SK-N-SH (cell line): ENCODE data around the gene ATXN2. TPM values are rescaled to one million over a fixed set of nuclear protein-coding genes. Genes with fewer than 3 reads are reported as not detected.

ENCODE experiments used
- CTCF ChIA-PET: fragments of 300-600, 350-600 bp; formaldehyde crosslinking; extraction: SDS; loops from one replicate; lab custom pipeline; 2021; lab: Yijun Ruan, JAX
- POLR2A ChIA-PET: fragments of 350-600 bp; sonication (Branson Sonifier 250); formaldehyde crosslinking; extraction: SDS; loops from one replicate; lab custom pipeline; 2020; ENCODE audit warnings: antibody characterized with exemption, inconsistent platforms; lab: Yijun Ruan, JAX
- DNase-seq: peaks from one replicate; pipeline ENCODE4 v3.0.0; 2012
- H2AFZ ChIP-seq: fragments of 200-600 bp; sonication (generic); 2 replicates; pipeline ENCODE4 v1.8.1; 2016; ENCODE audit warnings: antibody characterized with exemption, mild to moderate bottlenecking, low read depth
- H3F3A ChIP-seq: fragments of 200-600 bp; sonication (generic); replicated peaks from 2 replicates; pipeline ENCODE3; 2016; ENCODE audit warnings: antibody characterized with exemption, mild to moderate bottlenecking; ENCODE audit not compliant: insufficient read depth
- H3K27ac ChIP-seq, 2 experiments: fragments of 200-500 bp in 1 of 2; fragments of 200-600 bp in 1 of 2; sonication (Bioruptor generic) in 1 of 2; sonication (generic), shearing (Covaris generic) in 1 of 2; 2 replicates each; pipeline versions ENCODE4 v1.5.1 to v1.6.1; 2014 to 2016; ENCODE audit warnings: low read depth in 2 of 2, inconsistent platforms in 1 of 2, low read length in 1 of 2, mild to moderate bottlenecking in 1 of 2, mixed read lengths in 1 of 2
- H3K27me3 ChIP-seq: fragments of 200-600 bp; sonication (generic), shearing (Covaris generic); 2 replicates; pipeline ENCODE4 v1.6.1; 2016; ENCODE audit warnings: mixed run types; ENCODE audit not compliant: insufficient read depth
- H3K36me3 ChIP-seq, 2 experiments: fragments of 200-500 bp in 1 of 2; fragments of 200-600 bp in 1 of 2; sonication (Bioruptor generic) in 1 of 2; sonication (generic) in 1 of 2; replicated peaks in 1 of 2; 2 replicates each; pipeline versions ENCODE3 to v1.5.1; 2014 to 2016; ENCODE audit warnings: low read length in 1 of 2, mild to moderate bottlenecking in 1 of 2; ENCODE audit not compliant: insufficient read depth in 2 of 2, control insufficient read depth in 1 of 2
- H3K4me1 ChIP-seq, 2 experiments: fragments of 200-500 bp in 1 of 2; fragments of 200-600 bp in 1 of 2; sonication (Bioruptor generic) in 1 of 2; sonication (generic), shearing (Covaris generic) in 1 of 2; 2 replicates each; pipeline versions ENCODE4 v1.5.1 to v1.6.1; 2014 to 2016; ENCODE audit warnings: low read depth in 1 of 2, low read length in 1 of 2, mixed run types in 1 of 2; ENCODE audit not compliant: insufficient read depth in 2 of 2, control insufficient read depth in 1 of 2
- H3K4me2 ChIP-seq: fragments of 200-600 bp; sonication (generic), shearing (Covaris generic); 2 replicates; pipeline ENCODE4 v1.6.1; 2017; ENCODE audit warnings: mixed run types
- H3K4me3 ChIP-seq, 2 experiments: fragments of 200-500 bp in 1 of 2; fragments of 200-600 bp in 1 of 2; sonication (Bioruptor generic) in 1 of 2; sonication (generic), shearing (Covaris generic) in 1 of 2; 2 replicates each; pipeline versions ENCODE4 v1.5.1 to v1.8.1; 2014 to 2016; ENCODE audit warnings: low read depth in 2 of 2, inconsistent platforms in 1 of 2, low read length in 1 of 2, mild to moderate bottlenecking in 1 of 2, mixed read lengths in 1 of 2, moderate library complexity in 1 of 2
- H3K79me2 ChIP-seq: fragments of 200-600 bp; sonication (generic); 2 replicates; pipeline ENCODE4 v1.8.1; 2017; ENCODE audit warnings: mild to moderate bottlenecking; ENCODE audit not compliant: insufficient read depth
- H3K9ac ChIP-seq: fragments of 200-600 bp; sonication (generic); 2 replicates; pipeline ENCODE4 v1.6.1; 2017; ENCODE audit warnings: mixed run types
- H3K9me2 ChIP-seq: fragments of 200-600 bp; sonication (generic); 2 replicates; pipeline ENCODE4 v1.6.1; 2017; ENCODE audit warnings: mixed run types
- H3K9me3 ChIP-seq: fragments of 200-600 bp; sonication (generic); 2 replicates; pipeline ENCODE4 v1.6.1; 2017; ENCODE audit warnings: mixed run types, mild to moderate bottlenecking, moderate library complexity
- H4K20me1 ChIP-seq: fragments of 200-600 bp; sonication (generic); 2 replicates; pipeline ENCODE4 v1.6.1; 2017; ENCODE audit warnings: mild to moderate bottlenecking, mixed run types; ENCODE audit not compliant: insufficient read depth
- CHD2 ChIP-seq: fragments of 150-350 bp; IDR thresholded peaks from 2 replicates; pipeline ENCODE4 v1.6.1; 2018; ENCODE audit warnings: low read length; ENCODE audit not compliant: partially characterized antibody
- CTCF ChIP-seq: fragments of 200-600 bp; sonication (generic); IDR thresholded peaks from 2 replicates; pipeline ENCODE4 v1.6.1; 2017; ENCODE audit warnings: antibody characterized with exemption, mild to moderate bottlenecking, moderate library complexity
- ELF1 ChIP-seq: IDR thresholded peaks from 2 replicates; pipeline ENCODE4 v1.4.0; 2012
- EP300 ChIP-seq, 2 experiments: IDR thresholded peaks; 2 replicates each; pipeline versions ENCODE4 v1.4.0 to v1.6.1; 2012; ENCODE audit warnings: borderline replicate concordance in 1 of 2, low read depth in 1 of 2, low read length in 1 of 2
- EZH2phosphoT487 ChIP-seq: fragments of 200-600 bp; sonication (generic); IDR thresholded peaks from 2 replicates; pipeline ENCODE4 v1.6.1; 2017; ENCODE audit warnings: low read depth, mixed run types, mild to moderate bottlenecking, antibody characterized with exemption, moderate library complexity, borderline replicate concordance
- FOSL2 ChIP-seq: IDR thresholded peaks from 2 replicates; pipeline ENCODE4 v1.4.0; 2012; ENCODE audit warnings: low read depth, mild to moderate bottlenecking, moderate library complexity, borderline replicate concordance
- FOXJ3 ChIP-seq: sonication (generic); formaldehyde crosslinking; IDR thresholded peaks from 2 replicates; pipeline ENCODE4 v1.5.1; 2020; ENCODE audit warnings: mild to moderate bottlenecking, missing genetic modification reagents
- FOXM1 ChIP-seq: IDR thresholded peaks from 2 replicates; pipeline ENCODE4 v1.4.0; 2012; ENCODE audit warnings: low read depth, mild to moderate bottlenecking
- IRF3 ChIP-seq: fragments of 150-350 bp; IDR thresholded peaks from 2 replicates; pipeline ENCODE4 v1.6.1; 2016; ENCODE audit warnings: mild to moderate bottlenecking, low read depth, low read length
- NRF1 ChIP-seq: IDR thresholded peaks from 2 replicates; pipeline ENCODE4 v1.6.1; 2012; ENCODE audit warnings: low read depth, mild to moderate bottlenecking, low read length
- PBX3 ChIP-seq: IDR thresholded peaks from 2 replicates; pipeline ENCODE4; 2012
- RCOR1 ChIP-seq: fragments of 150-350 bp; IDR thresholded peaks from 2 replicates; pipeline ENCODE4 v1.6.1; 2017; ENCODE audit warnings: antibody characterized with exemption, low read length
- SMC3 ChIP-seq: IDR thresholded peaks from 2 replicates; pipeline ENCODE4 v1.6.1; 2012; ENCODE audit warnings: low read depth, low read length, improper control_type of control experiment
- TAF1 ChIP-seq: IDR thresholded peaks from 2 replicates; pipeline ENCODE4 v1.6.1; 2012; ENCODE audit warnings: low read depth, mild to moderate bottlenecking, low read length, moderate library complexity, borderline replicate concordance
- TCF12 ChIP-seq: IDR thresholded peaks from 2 replicates; pipeline ENCODE4 v1.4.0; 2012
- TEAD4 ChIP-seq: IDR thresholded peaks from 2 replicates; pipeline ENCODE4 v1.4.0; 2012; ENCODE audit warnings: mild to moderate bottlenecking, borderline replicate concordance; ENCODE audit not compliant: insufficient read depth
- USF1 ChIP-seq: IDR thresholded peaks from 2 replicates; pipeline ENCODE4 v1.4.0; 2012; ENCODE audit warnings: low read depth, borderline replicate concordance
- USF2 ChIP-seq: fragments of 150-350 bp; IDR thresholded peaks from 2 replicates; pipeline ENCODE4 v1.6.1; 2017; ENCODE audit warnings: antibody characterized with exemption, low read length, low read depth, borderline replicate concordance
- YY1 ChIP-seq: IDR thresholded peaks from 2 replicates; pipeline ENCODE4 v1.4.0; 2012; ENCODE audit warnings: low read depth, mild to moderate bottlenecking
- WGBS: methylation state at CpG from one replicate; pipeline ENCODE4 v1.1.6; 2017; ENCODE audit warnings: low lambda C conversion rate; 5-methylcytosine and 5-hydroxymethylcytosine counted together
- polyA plus RNA-seq, 3 experiments: library from polyadenylated mRNA; depleted of rRNA; stranded (reverse); fragments of >200 nt; gene quantifications; 2 replicates each; pipeline ENCODE4 v1.2.3, GENCODE V29; 2012

Gene ATXN2
- polyA plus RNA-seq, 1 of the 3 experiments (the other 2 are of a cell fraction), result 35.7 TPM

- DNase-seq, result no peak
- Histone ChIP-seq H3K27ac (peak overlapping the region; percentile 40 to 50; a peak in 2 of 4 replicates), H2AFZ (no peak overlapping the region), H3K4me2 (no peak overlapping the region), H3K4me1 (peaks cover 36 to 61% of the 10 kb centered on the region in 2 experiments), H3F3A (peaks cover 26% of the 10 kb centered on the region), H3K36me3 (peaks cover 0 to 4% of the 10 kb centered on the region in 2 experiments), H4K20me1 (peaks cover 99% of the 10 kb centered on the region), H3K9me2 (no peaks in the 10 kb centered on the region), H3K9ac (no peak overlapping the region)
- POLR2A ChIA-PET, result no interaction called here
- CTCF ChIA-PET, result interaction anchor here (0.7 to 4.5 kb wide), 6 partner anchors 10 to 49 kb away, joined by 3 to 23 read pairs (median 4); no protein-coding TSS in a partner anchor
- TF ChIP-seq TCF12, result no peak
- TF ChIP-seq FOXJ3 (CRISPR knock-in tag), result no peak
- TF ChIP-seq, all 33 proteins: peak for 0
- peaks cover 100% of the 10 kb centered on the region for H3K79me2 ChIP-seq
- no peak overlapping the region for H3K4me3 ChIP-seq
- 89% methylated on average over 3 of the region's 3 CpGs for WGBS
- no peaks in the 10 kb centered on the region for H3K27me3 ChIP-seq
- H3K9me3 ChIP-seq, result no peaks in the 10 kb centered on the region
Observed at GRCh38 chr12:111434049-111434448, 165.1 kb downstream of the ATXN2 start.

- Histone ChIP-seq H3K27me3 (no peaks in the 10 kb centered on the region), H3F3A (peaks cover 18% of the 10 kb centered on the region), H3K4me3 (no peak overlapping the region), H3K79me2 (peaks cover 98% of the 10 kb centered on the region), H3K36me3 (peaks cover 0 to 9% of the 10 kb centered on the region in 2 experiments), H3K9me2 (no peaks in the 10 kb centered on the region), H3K4me2 (no peak overlapping the region), H2AFZ (no peak overlapping the region), H4K20me1 (peaks cover 94% of the 10 kb centered on the region), H3K4me1 (peaks cover 31 to 41% of the 10 kb centered on the region in 2 experiments), H3K27ac (peak overlapping the region in 1 of 2 experiments; percentile 2; a peak in 1 of 4 replicates), H3K9me3 (no peaks in the 10 kb centered on the region), H3K9ac (no peak overlapping the region)
- DNase-seq, result no peak
- ChIA-PET POLR2A (no interaction called here), CTCF (interaction anchor here (1.2 to 4.5 kb wide), 3 partner anchors 10 to 35 kb away, joined by 3 to 23 read pairs (median 3); no protein-coding TSS in a partner anchor)
- TF ChIP-seq USF2, result no peak
- TF ChIP-seq TEAD4, result no peak
- TF ChIP-seq USF1, result no peak
- TF ChIP-seq RCOR1, result no peak
- TF ChIP-seq CTCF, result no peak
- TF ChIP-seq NRF1, result no peak
- TF ChIP-seq IRF3, result no peak
- no peak for TF ChIP-seq EP300 (IDR thresholded peaks at IDR 0.05; ENCODE audit: borderline replicate concordance in 1 of 2, low read depth in 1 of 2, low read length in 1 of 2)
- TF ChIP-seq FOXM1, result no peak
- TF ChIP-seq ELF1, result no peak
- TF ChIP-seq TAF1, result no peak
- TF ChIP-seq EZH2phosphoT487, result no peak
- TF ChIP-seq SMC3, result no peak
- TF ChIP-seq FOSL2, result no peak
- TF ChIP-seq YY1, result no peak
- no peak for TF ChIP-seq PBX3
- TF ChIP-seq CHD2, result no peak
- WGBS, result 97% methylated on average over 6 of the region's 6 CpGs
Observed at GRCh38 chr12:111431772-111432171, 167.3 kb downstream of the ATXN2 start.
